GM12875 (cell line): Measurements from ENCODE around the gene TTLL8.
"Not testable (repeated sequence)": the region's sequence is repeated elsewhere in the genome, so short reads cannot be mapped to it uniquely, and the experiment has no call there.

ENCODE experiments used
- H3K4me3 ChIP-seq: one replicate; pipeline ENCODE4 v1.5.1; 2011; ENCODE audit warnings: low read depth, low read length, control low read depth
- TF ChIP-seq, protein P1 (sequence below): IDR thresholded peaks from 2 replicates; pipeline ENCODE4 v1.5.1; 2011; ENCODE audit warnings: low read depth, mild to moderate bottlenecking, control low read depth, inconsistent platforms, low read length, moderate library complexity, borderline replicate concordance; ENCODE audit not compliant: insufficient read depth

The TTLL8 gene

GRCh38 chr22:50087646-50088045 is 29.5 kb upstream of the TTLL8 start:
- TF ChIP-seq, protein P1, sequence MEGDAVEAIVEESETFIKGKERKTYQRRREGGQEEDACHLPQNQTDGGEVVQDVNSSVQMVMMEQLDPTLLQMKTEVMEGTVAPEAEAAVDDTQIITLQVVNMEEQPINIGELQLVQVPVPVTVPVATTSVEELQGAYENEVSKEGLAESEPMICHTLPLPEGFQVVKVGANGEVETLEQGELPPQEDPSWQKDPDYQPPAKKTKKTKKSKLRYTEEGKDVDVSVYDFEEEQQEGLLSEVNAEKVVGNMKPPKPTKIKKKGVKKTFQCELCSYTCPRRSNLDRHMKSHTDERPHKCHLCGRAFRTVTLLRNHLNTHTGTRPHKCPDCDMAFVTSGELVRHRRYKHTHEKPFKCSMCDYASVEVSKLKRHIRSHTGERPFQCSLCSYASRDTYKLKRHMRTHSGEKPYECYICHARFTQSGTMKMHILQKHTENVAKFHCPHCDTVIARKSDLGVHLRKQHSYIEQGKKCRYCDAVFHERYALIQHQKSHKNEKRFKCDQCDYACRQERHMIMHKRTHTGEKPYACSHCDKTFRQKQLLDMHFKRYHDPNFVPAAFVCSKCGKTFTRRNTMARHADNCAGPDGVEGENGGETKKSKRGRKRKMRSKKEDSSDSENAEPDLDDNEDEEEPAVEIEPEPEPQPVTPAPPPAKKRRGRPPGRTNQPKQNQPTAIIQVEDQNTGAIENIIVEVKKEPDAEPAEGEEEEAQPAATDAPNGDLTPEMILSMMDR, result no peak
- H3K4me3 ChIP-seq, result no peak overlapping the region

GRCh38 chr22:50086975-50087374 is 28.9 kb upstream of the TTLL8 start:
- H3K4me3 ChIP-seq, result not testable (repeated sequence)

- TF ChIP-seq, protein P1, result no peak
These were observed 28.4 kb upstream of the TTLL8 start for GRCh38 chr22:50086526-50086925.

GRCh38 chr22:50085211-50085972 is 27.3 kb upstream of the TTLL8 start, which contains the start of gene MLC1:
MLC1 (minus strand) TSS chr22:50085426; CDS start chr22:50084902, 524 bp downstream.
- TF ChIP-seq, protein P1, result no peak
- H3K4me3 ChIP-seq, result no peak within 1 kb of the TSS

More at GRCh38 chr22:50086526-50086925, 28.4 kb upstream of the TTLL8 start:
- H3K4me3 ChIP-seq, result no peak overlapping the region

DNA sequence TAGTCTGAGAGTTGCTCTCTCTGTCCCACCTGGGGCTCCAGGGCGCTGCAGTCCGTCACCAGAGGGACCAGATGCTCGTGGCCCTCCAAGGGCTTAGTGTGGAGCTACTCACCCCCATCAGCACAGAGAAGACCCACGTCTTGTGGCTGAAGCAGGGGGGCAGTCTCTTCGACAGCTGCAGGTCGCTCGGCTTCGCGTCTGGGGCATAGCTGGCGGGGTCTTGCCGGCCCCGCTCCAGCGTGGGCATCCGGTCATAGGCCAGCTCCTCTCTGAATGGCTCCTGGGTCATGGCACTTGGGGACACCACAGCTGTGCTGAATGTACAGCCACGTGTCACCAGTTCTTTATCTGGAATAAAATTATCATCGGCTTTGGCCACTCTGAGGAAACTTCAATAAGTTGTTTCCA is 26.5 kb upstream of the TTLL8 start:
- TF ChIP-seq, protein P1, result no peak
- no peak overlapping the region for H3K4me3 ChIP-seq

GRCh38 chr22:50084080-50084477 is 26.0 kb upstream of the TTLL8 start:
- no peak overlapping the region for H3K4me3 ChIP-seq
- TF ChIP-seq, protein P1, result no peak

- H3K4me3 ChIP-seq, result no peak overlapping the region
- TF ChIP-seq, protein P1, result no peak
These were observed 25.5 kb upstream of the TTLL8 start for GRCh38 chr22:50083462-50084079.
